Stimulated activated CD8-positive, alpha-beta memory T cell treated with anti-CD3 and anti-CD28 coated beads, Interleukin-4, amount 100 ng/mL, for 4 hours (primary cell): Measurements from ENCODE around the gene ABLIM1.
"Not testable (repeated sequence)": the region's sequence is repeated elsewhere in the genome, so short reads cannot be mapped to it uniquely, and the experiment has no call there.

Source experiments
- DNase-seq, 2 donors: peaks; one replicate each; pipeline ENCODE4 v3.0.0-alpha.2; 2020; ENCODE audit warnings: low read depth in 2 of 2, low spot score in 1 of 2

The ABLIM1 gene

GRCh38 chr10:114658175-114658574, at the start of gene ABLIM1:
TSS of gene ABLIM1 (minus strand) at chr10:114658275. CDS start at chr10:114658200, 75 bp downstream.
- DNase-seq, result no peak

- no peak for DNase-seq
Measured at GRCh38 chr10:114706458-114707055, 48.5 kb upstream of the ABLIM1 start.

- no peak for DNase-seq
Measured at GRCh38 chr10:114704679-114705078, 46.6 kb upstream of the ABLIM1 start.

- DNase-seq, result no peak
Measured at GRCh38 chr10:114703377-114704107, 45.5 kb upstream of the ABLIM1 start.

- no peak for DNase-seq
Measured at GRCh38 chr10:114698271-114699061, 40.4 kb upstream of the ABLIM1 start.

GRCh38 chr10:114697061-114697598, 39.1 kb upstream of the ABLIM1 start:
- no peak for DNase-seq

- DNase-seq, result not testable (repeated sequence)
Measured at GRCh38 chr10:114696301-114696700, 38.2 kb upstream of the ABLIM1 start.

GRCh38 chr10:114694752-114695151, 36.7 kb upstream of the ABLIM1 start:
- no peak for DNase-seq

- no peak for DNase-seq
Measured at GRCh38 chr10:114694062-114694461, 36.0 kb upstream of the ABLIM1 start.

- DNase-seq, result no peak
Measured at GRCh38 chr10:114691442-114691941, 33.4 kb upstream of the ABLIM1 start.

- no peak for DNase-seq
Measured at GRCh38 chr10:114688786-114689185, 30.7 kb upstream of the ABLIM1 start.

- DNase-seq, result no peak
Measured at GRCh38 chr10:114687459-114687858, 29.4 kb upstream of the ABLIM1 start.

- DNase-seq, result no peak
Measured at GRCh38 chr10:114686013-114686412, 27.9 kb upstream of the ABLIM1 start.

GRCh38 chr10:114685456-114685855, 27.4 kb upstream of the ABLIM1 start:
- DNase-seq, result no peak

- no peak for DNase-seq
Measured at GRCh38 chr10:114684822-114685209, 26.7 kb upstream of the ABLIM1 start.

GRCh38 chr10:114684084-114684821, 26.2 kb upstream of the ABLIM1 start:
- no peak for DNase-seq

GRCh38 chr10:114683593-114683992, 25.5 kb upstream of the ABLIM1 start:
- DNase-seq, result no peak

- no peak for DNase-seq
Measured at GRCh38 chr10:114683162-114683561, 25.1 kb upstream of the ABLIM1 start.

- DNase-seq, result no peak
Measured at GRCh38 chr10:114682532-114682931, 24.5 kb upstream of the ABLIM1 start.

- no peak for DNase-seq
Measured at GRCh38 chr10:114682121-114682520, 24.0 kb upstream of the ABLIM1 start.

- no peak for DNase-seq
Measured at GRCh38 chr10:114681542-114681941, 23.5 kb upstream of the ABLIM1 start.
